ENCODE data around the gene S100A14.

DNA sequence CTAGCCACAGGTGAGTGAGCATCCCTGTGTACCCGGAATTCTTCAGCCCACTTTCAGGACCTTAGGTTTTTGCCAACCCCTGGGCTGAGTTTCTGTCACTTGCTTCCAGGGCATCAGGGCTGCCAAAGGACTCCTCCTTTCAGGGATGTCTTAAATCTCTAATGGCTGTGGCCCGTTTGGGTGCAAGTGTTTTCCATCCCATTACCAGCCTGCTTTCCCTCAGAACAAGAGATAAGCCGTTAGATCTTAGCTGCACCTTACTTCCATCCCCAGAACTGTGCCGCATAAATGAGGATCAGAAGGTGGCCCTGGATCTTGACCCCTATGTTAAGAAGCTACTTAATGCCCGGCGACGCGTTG is 43.0 kb upstream of the S100A14 start:
- no peak for TF ChIP-seq TCF7L2 (IDR thresholded peaks at IDR 0.05; ENCODE audit: low read depth, low read length)
- TF ChIP-seq, protein P1, sequence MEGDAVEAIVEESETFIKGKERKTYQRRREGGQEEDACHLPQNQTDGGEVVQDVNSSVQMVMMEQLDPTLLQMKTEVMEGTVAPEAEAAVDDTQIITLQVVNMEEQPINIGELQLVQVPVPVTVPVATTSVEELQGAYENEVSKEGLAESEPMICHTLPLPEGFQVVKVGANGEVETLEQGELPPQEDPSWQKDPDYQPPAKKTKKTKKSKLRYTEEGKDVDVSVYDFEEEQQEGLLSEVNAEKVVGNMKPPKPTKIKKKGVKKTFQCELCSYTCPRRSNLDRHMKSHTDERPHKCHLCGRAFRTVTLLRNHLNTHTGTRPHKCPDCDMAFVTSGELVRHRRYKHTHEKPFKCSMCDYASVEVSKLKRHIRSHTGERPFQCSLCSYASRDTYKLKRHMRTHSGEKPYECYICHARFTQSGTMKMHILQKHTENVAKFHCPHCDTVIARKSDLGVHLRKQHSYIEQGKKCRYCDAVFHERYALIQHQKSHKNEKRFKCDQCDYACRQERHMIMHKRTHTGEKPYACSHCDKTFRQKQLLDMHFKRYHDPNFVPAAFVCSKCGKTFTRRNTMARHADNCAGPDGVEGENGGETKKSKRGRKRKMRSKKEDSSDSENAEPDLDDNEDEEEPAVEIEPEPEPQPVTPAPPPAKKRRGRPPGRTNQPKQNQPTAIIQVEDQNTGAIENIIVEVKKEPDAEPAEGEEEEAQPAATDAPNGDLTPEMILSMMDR (IDR thresholded peaks at IDR 0.05), result no peak

Measured in Panc1 (cell line).